ENCODE data around the gene CSNK2A3. TPM values are rescaled to one million over a fixed set of nuclear protein-coding genes. Genes with fewer than 3 reads are reported as not detected.

CSNK2A3 gene
- total and polyA plus RNA-seq, 9 of the 15 experiments (the other 6 are each of a cell fraction or from before 2014, with no cell fraction given) = 0.33 to 6.1 (median 1.8) TPM

DNA sequence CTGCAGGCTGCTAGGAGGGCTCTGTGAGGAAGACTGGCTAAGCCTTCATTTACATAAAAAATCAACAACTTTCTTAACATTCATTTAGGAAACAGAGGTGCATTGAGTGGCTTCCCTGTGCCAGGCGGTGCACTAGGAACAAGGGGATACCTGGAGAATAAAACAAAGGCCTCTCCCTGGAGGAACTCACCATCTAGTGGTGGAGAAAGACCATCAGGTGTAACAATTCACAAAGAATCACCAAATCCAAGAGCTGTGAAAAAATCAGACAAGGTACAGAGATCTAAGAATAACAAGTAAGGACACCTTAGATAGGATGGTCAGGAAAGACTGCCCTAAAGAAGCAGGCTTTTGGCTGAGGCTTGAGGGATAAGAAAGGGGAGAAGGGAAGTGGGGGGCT is 40.3 kb downstream of the CSNK2A3 start:
- WGBS (ENCODE audit: insufficient coverage, low coverage, missing lambda C conversion rate) = 0% methylated on average over 1 of the region's 1 CpG
- no peak for FAIRE-seq

DNA sequence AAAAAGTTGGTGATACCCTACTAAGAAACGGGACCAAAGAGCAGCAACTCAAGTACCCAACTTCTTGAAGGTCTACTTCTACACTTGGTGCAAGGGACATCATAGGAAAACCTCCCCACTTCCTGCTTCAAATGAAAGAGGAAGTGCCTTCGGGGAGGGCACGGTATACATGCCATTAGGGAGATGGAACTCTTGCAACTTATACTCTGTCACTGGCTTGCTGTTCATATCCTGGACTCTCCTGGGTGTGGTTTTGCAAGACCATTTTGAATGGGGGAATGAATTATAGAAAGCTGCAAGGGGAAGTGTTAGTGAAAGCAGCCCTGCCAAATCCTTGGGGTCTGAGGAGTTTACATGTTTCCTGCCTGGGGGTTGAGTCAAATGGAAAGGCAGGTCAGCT is 41.9 kb downstream of the CSNK2A3 start:
- ChIA-PET CTCF (ENCODE audit: low intra/inter-chr PET ratio) (no interaction called here), POLR2A (no interaction called here)

More for the DNA sequence above, 40.3 kb downstream of the CSNK2A3 start:
- ATAC-seq (no peak), DNase-seq (ENCODE audit: extremely low read depth in 1 of 4, low spot score in 3 of 4) (no peak)
- Histone ChIP-seq H3K79me2 (ENCODE audit: control insufficient read depth, insufficient read depth, low read length) (no peaks in the 10 kb centered on the region), H3K27ac (ENCODE audit: extremely low read depth, low read depth, low read length) (no peak overlapping the region), H3K9me1 (ENCODE audit: control insufficient read depth, insufficient read depth, low read length) (no peaks in the 10 kb centered on the region), H3K9ac (ENCODE audit: insufficient read depth in 1 of 2, low read depth in 2 of 2, low read length in 2 of 2) (no peak overlapping the region), H3K4me3 (no peak overlapping the region), H4K20me1 (replicated peaks; ENCODE audit: control insufficient read depth, insufficient read depth, low read length) (no peaks in the 10 kb centered on the region), H3K4me2 (ENCODE audit: insufficient read depth, low read length) (no peak overlapping the region), H3K27me3 (ENCODE audit: control insufficient read depth in 2 of 2, insufficient read depth in 2 of 2, low read length in 2 of 2) (no peaks in the 10 kb centered on the region), H3K36me3 (ENCODE audit: control insufficient read depth, insufficient read depth, low read length) (no peaks in the 10 kb centered on the region), H3K9me3 (replicated peaks; ENCODE audit: control insufficient read depth, insufficient read depth, low read depth, low read length) (no peaks in the 10 kb centered on the region), H3K4me1 (replicated peaks in 1 of 2; ENCODE audit: control insufficient read depth in 2 of 2, insufficient read depth in 2 of 2, low read length in 2 of 2) (no peaks in the 10 kb centered on the region), H2AFZ (ENCODE audit: low read depth, low read length) (no peak overlapping the region)
- ChIA-PET CTCF (ENCODE audit: low intra/inter-chr PET ratio) (no interaction called here), POLR2A (no interaction called here)
- intact Hi-C loops (cut with micrococcal nuclease) = no loop called here
- no peak for TF ChIP-seq NBN (IDR thresholded peaks at IDR 0.05; ENCODE audit: low read depth)
- no peak for TF ChIP-seq DIDO1 (tag; IDR thresholded peaks at IDR 0.05; ENCODE audit: low read depth)
- TF ChIP-seq NCOA6 (IDR thresholded peaks at IDR 0.05) = no peak
- no peak for TF ChIP-seq HOXB6 (CRISPR knock-in tag; IDR thresholded peaks at IDR 0.05; ENCODE audit: borderline replicate concordance)
- TF ChIP-seq TOE1 (IDR thresholded peaks at IDR 0.05; ENCODE audit: borderline replicate concordance) = no peak
- TF ChIP-seq TOE1 (CRISPR knock-in tag; IDR thresholded peaks at IDR 0.05; ENCODE audit: borderline replicate concordance, low read depth) = no peak
- TF ChIP-seq ATF7 (IDR thresholded peaks at IDR 0.05) = no peak
- TF ChIP-seq NCOR1 (IDR thresholded peaks at IDR 0.05) = no peak
- no peak for TF ChIP-seq ZNF384 (IDR thresholded peaks at IDR 0.05; ENCODE audit: low read depth, low read length)
- TF ChIP-seq TAL1 (IDR thresholded peaks at IDR 0.05) = no peak
- TF ChIP-seq ESRRB (CRISPR knock-in tag; IDR thresholded peaks at IDR 0.05; ENCODE audit: borderline replicate concordance) = no peak
- in situ Hi-C loops (cut with MboI) = no loop called here
- BruUV-seq (replicated peaks) = no TSS peak

More for the DNA sequence above, 41.9 kb downstream of the CSNK2A3 start:
- no peak for DNase-seq (ENCODE audit: extremely low read depth in 1 of 4, low spot score in 3 of 4)
- H3K27ac ChIP-seq (ENCODE audit: extremely low read depth, low read depth, low read length) = no peak overlapping the region
- no peak for FAIRE-seq
- H3K9me1 ChIP-seq (ENCODE audit: control insufficient read depth, insufficient read depth, low read length) = no peaks in the 10 kb centered on the region
- no peaks in the 10 kb centered on the region for H3K36me3 ChIP-seq (ENCODE audit: control insufficient read depth, insufficient read depth, low read length)
- H3K4me1 ChIP-seq (replicated peaks in 1 of 2; ENCODE audit: control insufficient read depth in 2 of 2, insufficient read depth in 2 of 2, low read length in 2 of 2) = no peaks in the 10 kb centered on the region
- no TSS peak for BruUV-seq (replicated peaks)
- WGBS (ENCODE audit: insufficient coverage, low coverage, missing lambda C conversion rate) = 3% methylated on average over 3 of the region's 3 CpGs
- no peak overlapping the region for H3K9ac ChIP-seq (ENCODE audit: insufficient read depth in 1 of 2, low read depth in 2 of 2, low read length in 2 of 2)
- no peak for ATAC-seq
- intact Hi-C loops (cut with micrococcal nuclease) = no loop called here
- in situ Hi-C loops (cut with MboI) = no loop called here
- H2AFZ ChIP-seq (ENCODE audit: low read depth, low read length) = no peak overlapping the region
- no peaks in the 10 kb centered on the region for H3K9me3 ChIP-seq (replicated peaks; ENCODE audit: control insufficient read depth, insufficient read depth, low read depth, low read length)
- H3K79me2 ChIP-seq (ENCODE audit: control insufficient read depth, insufficient read depth, low read length) = no peaks in the 10 kb centered on the region
- H3K4me3 ChIP-seq = no peak overlapping the region
- H3K4me2 ChIP-seq (ENCODE audit: insufficient read depth, low read length) = no peak overlapping the region
- TF ChIP-seq SPI1 (IDR thresholded peaks at IDR 0.05; ENCODE audit: borderline replicate concordance, low read depth, low read length) (peak; percentile 92), MCM5 (IDR thresholded peaks at IDR 0.05; ENCODE audit: low read depth) (no peak)
- H4K20me1 ChIP-seq (replicated peaks; ENCODE audit: control insufficient read depth, insufficient read depth, low read length) = no peaks in the 10 kb centered on the region
- H3K27me3 ChIP-seq (ENCODE audit: control insufficient read depth in 2 of 2, insufficient read depth in 2 of 2, low read length in 2 of 2) = no peaks in the 10 kb centered on the region

Data from K562 (cell line).